Measurements from ENCODE around the gene PLK1.
"Not testable (repeated sequence)": the region's sequence is repeated elsewhere in the genome, so short reads cannot be mapped to it uniquely, and the experiment has no call there.

PLK1 gene

DNA sequence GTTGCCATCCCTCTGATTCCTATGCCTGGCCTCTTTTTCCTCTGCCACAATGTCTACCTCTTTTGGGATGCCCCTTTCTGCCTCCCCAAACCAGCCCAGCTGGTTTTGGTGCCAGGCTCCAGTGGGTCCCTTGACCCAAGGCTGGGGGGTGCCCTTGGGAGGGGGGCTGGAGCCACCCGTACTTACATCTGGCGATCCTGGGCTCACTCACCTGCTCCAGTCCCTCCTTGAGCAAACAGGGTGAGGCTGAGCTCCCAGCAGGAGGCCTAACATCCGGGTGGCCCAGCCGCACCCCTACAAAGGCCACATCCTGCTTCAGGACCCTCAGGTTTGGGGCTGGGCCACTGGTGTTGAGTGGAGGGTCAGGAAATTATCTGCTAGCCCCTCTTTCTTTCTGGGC lies 33.1 kb downstream of the PLK1 start:
- no peak for DNase-seq

DNA sequence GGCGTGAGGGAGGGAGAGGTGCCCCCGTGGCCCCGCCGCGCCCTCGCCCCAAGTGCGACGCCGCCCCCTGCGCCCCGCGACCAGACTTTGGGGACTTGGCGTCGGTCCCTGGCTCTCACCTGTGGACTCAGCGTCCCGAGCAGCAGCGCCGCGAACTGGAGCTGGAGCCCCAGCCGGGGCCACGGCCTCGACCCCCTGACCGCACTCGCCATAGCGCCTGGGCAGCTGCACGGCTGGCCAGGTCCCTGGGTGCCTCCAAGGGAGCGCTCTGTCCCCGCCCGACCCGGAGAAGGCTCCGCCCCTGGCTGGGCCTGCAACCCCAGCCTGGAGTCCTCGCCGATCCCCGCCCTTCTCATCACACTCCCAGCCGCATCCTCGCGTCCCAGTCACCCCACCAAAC lies 34.3 kb downstream of the PLK1 start, which contains the start of gene ERN2:
Gene ERN2 (minus strand): TSS at position 247 of the 400 bp plus-strand sequence. CDS start 35 bp downstream, at position 212.
- no peak for DNase-seq

DNA sequence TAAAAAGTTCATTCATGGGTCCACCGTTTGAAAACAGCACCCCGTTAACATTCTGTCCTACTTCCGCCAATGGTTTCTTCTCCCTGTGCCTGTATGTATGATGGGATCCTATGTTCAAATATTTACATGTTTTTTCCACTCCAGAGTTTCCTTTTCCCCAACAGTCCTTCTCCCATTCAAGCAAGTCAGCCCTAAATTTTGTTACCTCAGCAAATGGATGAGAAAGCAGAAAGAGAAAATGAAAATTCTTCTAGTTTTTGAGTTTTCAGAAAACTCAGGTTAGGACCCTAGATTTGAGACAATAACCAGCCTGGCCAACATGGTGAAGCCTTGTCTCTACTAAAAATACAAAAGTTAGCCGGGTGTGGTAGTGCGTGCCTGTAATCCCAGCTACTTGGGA lies 37.8 kb downstream of the PLK1 start:
- DNase-seq, result no peak

DNA sequence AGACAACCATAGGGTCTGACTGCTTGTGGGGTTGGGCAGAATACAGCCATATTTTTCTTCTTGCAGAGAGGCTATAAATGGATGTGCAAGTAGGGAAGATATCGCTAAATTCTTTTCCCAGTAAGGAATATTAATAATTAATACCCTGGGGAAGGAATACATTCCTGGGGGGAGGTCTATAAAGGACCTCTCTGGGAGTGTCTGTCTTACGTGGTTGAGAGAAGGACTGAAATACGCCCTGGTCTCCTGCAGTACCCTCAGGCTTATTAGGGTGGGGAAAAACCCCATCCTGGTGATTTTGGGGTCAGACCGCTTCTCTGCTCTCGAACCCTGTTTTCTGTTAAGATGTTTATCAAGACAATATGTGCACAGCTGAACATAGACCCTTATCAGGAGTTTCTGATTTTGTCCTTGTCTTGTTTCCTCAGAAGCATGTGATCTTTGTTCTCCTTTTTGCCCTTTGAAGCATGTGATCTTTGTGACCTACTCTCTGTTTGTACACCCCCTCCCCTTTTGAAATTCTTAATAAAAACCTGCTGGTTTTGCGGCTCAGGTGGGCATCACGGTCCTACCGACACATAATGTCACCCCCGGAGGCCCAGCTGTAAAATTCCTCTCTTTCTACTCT lies 44.0 kb downstream of the PLK1 start:
- not testable (repeated sequence) for DNase-seq

DNA sequence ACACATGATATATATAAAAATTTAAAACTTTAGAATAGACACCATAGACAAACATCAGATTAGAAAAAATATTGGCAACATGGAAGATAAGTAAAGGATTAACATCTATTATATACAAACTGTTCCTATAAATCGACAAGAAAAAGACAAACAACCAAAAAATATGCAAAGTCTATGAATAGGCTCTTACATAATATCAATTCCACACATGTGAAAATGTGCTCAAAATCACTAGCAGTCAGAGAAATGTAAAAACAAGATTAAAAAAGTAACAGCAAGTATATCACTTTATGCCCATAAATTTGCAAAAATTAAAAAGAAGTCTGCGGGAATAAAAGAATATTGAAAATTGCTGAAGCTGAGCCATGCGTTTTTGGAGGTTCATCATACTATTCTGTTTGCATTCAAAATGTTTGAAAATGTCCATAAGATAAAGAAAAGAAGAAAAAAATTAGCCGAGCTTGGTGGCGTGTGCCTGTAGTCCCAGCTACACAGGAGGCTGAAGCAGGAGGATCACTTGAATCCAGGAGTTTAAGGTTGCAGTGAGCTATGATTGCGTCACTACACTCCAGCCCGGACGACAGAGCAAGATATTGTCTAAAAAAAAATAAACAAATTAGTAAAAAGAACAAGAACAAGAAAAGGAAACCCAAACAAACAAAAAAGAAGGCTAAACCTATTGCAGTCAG lies 45.6 kb downstream of the PLK1 start:
- no peak for DNase-seq

DNA sequence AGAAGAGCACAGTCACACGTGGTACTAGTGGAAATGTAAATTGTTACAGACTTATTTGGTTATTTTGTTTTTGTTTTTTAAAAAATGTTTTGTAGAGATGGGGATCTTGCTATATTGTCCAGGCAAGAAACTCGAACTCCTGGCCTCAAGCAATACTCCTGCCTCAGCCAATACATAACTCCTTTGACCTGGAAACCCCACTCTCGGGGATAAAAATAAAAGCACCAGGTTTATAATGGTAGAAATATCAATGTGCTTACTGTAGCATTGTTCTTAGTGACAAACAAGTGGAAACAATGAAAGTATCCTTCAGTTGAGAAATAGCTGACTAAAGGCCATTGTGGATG lies 46.1 kb downstream of the PLK1 start:
- no peak for DNase-seq

DNA sequence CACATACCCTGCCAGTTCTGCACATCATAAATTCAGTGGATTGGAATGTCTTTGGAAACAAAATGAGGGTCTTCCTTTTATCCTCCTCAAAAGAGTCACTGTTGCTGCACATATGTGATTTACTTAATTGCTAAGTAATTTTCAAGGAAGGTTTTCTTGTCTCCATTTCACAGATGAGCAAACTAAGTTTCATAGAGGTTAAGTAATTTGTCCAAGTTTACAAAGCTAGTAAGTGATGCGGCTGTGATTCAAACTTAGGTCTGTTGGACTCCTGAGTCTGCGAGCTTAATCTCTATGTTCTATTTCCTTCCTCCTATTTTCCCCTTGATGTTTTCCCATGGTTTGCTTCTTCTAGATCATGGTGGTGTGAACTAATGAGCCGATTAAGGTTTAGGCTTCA lies 48.0 kb downstream of the PLK1 start:
- no peak for DNase-seq

DNA sequence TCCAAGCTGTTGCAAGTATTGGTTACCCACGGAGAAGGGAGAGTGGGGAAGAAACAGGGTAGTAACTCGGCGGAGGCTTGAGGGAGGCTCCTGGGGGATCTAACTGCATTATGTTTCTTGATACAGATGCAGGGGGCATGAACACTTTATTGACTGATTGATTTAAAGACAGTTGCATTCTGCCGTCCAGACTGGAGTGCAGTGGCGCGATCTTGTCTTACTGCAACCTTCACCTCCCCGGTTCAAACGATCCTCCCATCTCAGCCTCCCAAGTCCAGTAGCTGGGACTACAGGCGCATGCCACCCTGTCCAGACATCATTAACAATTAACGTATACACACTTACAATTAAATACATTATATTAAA lies 49.4 kb downstream of the PLK1 start:
- DNase-seq, result no peak

DNA sequence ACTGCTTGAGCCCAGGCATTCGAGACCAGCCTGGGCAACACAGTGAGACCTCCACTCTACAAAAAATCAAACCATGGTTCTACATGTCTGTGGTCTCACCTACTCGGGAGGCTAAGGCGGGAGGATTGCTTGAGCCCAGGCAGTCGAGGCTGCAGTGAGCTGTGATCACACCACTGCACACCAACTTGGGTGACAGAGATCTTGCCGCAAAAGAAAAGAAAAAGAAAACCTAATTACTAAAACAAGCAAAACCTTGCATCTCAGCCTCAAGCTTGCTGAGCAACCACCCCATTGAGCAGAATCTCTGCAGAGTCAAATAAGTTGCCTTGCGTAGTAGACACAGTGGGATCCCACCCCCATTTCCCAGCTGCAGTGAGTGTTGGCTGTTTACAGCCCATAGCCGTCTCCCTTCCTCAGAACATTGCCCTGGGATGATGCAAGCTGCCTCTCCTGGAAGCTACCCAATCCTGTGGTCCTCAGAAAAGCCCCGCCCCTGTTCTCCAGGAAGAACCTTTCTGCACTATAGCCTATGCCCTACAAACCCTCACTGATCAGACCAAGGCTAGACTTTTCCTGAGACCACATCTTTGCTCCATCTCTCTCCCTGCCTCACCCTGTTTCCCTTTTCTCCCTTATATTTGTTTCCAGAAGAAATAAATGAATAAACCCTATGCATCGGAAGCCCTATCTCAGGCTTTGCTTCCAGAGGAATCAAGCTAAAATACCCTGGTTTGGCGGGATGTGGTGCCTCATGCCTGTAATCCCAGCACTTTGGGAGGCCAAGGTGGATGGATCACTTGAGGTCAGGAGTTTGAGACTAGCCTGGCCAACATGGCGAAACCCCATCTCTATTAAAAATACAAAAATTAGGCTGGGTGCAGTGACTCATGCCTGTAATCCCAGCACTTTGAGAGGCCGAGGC lies 51.1 kb downstream of the PLK1 start:
- DNase-seq, result no peak

DNA sequence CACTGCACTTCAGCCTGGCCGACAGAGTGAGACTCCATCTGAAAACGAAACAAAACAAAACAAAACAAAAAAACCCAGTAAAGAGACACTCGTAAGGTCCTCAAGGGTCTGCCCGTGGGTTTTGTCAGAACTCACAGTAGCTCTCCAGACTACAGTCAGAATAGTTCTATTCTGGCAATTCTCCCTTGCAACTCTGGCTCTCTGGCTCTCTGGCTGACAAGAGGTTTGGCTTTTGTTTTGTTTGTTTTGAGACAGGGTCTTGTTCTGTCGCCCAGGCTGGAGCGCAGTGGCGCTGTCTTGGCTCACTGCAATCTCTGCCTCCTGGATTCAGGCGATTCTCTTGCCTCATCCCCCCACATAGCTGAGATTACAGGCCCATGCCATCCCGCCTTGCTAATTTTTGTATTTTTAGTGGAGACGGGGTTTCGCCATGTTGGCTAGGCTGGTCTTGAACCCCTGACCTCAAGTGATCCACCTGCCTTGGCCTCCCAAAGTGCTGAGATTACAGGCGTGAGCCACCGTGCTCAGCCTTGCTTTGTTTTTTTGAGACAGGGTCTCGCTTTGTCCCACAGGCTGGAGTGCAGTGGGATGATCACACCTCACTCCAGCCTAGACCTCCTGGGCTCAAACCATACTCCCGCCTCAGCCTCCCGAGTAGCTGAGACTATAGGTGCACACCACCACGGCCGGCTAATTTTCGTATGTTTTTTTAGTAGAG lies 55.6 kb downstream of the PLK1 start:
- no peak for DNase-seq

DNA sequence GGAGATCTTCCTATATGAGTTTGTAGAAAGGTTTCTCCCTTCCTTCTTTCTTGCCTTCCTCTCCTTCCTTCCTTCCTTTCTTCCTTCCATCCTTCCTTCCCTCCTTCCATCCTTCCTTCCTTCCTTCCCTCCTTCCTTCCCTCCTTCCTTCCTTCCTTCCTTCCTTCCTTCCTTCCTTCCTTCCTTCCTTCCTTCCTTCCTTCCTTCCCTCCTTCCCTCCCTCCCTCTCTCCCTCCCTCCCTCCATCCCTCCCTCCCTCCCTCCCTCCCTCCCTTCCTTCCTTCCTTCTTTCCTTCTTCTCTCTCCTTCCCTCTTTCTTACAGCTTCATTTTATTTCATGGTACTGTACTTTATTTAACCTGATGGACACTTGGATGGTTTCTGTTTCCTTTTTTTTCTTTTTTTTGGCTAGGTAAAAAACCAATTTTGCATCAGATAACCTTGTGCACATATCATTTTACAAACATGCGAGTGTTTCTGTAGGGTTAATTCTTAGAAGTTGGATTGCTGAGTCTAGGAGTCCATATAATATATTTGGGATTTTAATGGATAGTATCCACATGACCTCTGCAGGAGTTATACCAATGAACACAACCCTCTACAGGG lies 58.8 kb downstream of the PLK1 start:
- DNase-seq, result not testable (repeated sequence)

DNA sequence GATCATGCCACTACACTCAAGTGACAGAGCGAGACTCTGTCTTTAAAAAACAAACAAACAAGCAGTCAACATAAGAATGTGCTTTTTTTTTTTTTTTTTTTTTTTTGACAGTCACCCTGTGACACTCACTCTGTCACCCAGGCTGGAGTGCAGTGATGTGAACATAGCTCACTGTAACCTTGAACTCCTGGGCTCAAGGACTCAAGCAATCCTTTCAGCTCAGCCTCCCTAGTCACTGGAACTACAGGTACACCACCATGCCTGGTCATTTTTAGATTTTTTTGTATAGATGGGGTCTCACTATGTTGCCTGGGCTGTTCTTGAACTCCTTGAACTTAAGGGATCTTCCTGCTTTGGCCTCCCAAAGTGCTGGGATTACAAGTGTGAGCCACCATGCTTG lies 60.8 kb downstream of the PLK1 start:
- DNase-seq, result no peak

Data from CD4-positive, alpha-beta T cell treated with Interleukin-17A for 4 hours (primary cell).